Pancreas (tissue), 10 donors: Measurements from ENCODE around the gene COX4I1. TPM values are rescaled to one million over a fixed set of nuclear protein-coding genes. Genes with fewer than 3 reads are reported as not detected.

Source experiments
- ATAC-seq, 4 donors: fragments of 200-7000 bp; cut with Tn5 transposase; one replicate each; pipeline versions ENCODE4 v1.8.0 to v1.9.1; 2020; ENCODE audit warnings: mild to moderate bottlenecking in 4 of 4, moderate library complexity in 4 of 4
- DNase-seq, 6 donors: peaks; one replicate each; pipeline ENCODE4 v3.0.0-alpha.2; 2020
- FAIRE-seq: peaks from 2 replicates; lab custom pipeline; 2012; peaks lifted over from hg19 to GRCh38; lab: Jason Lieb, UNC
- H3K27ac ChIP-seq, 4 donors: fragments of 200-600 bp; sonication (generic); 1 replicate in 3 of 4; 2 replicates in 1 of 4; pipeline versions ENCODE4 v1.5.0 to v1.8.0; 2020
- H3K27me3 ChIP-seq, 4 donors: fragments of 200-600 bp; one replicate each; pipeline ENCODE4 v1.8.0; 2021
- H3K36me3 ChIP-seq, 3 donors: fragments of 200-600 bp; sonication (generic) in 1 of 3; one replicate each; pipeline versions ENCODE4 v1.5.0 to v1.8.0; 2020 to 2021
- H3K4me1 ChIP-seq, 3 donors: fragments of 200-600 bp; one replicate each; pipeline ENCODE4 v1.8.0; 2021
- H3K4me3 ChIP-seq, 4 donors: fragments of 200-600 bp; sonication (generic) in 2 of 4; one replicate each; pipeline versions ENCODE4 v1.5.0 to v1.8.0; 2020 to 2021
- H3K9me3 ChIP-seq, 4 donors: fragments of 200-600 bp; one replicate each; pipeline ENCODE4 v1.8.0; 2021
- WGBS, 2 donors: extraction: QIAGEN DNeasy Blood & Tissue Kit; methylation state at CpG; one replicate each; pipeline ENCODE4 v1.1.7; 2013; 5-methylcytosine and 5-hydroxymethylcytosine counted together
- intact Hi-C, 3 donors: fragments of 100-400 bp; cut with DNase I; formaldehyde crosslinking; loops; one replicate each; pipeline versions ENCODE4 v1.11.1 to v1.14.2; 2022
- polyA plus RNA-seq, 2 donors: library from polyadenylated mRNA; stranded (reverse); fragments of 200-250 nt; gene quantifications; one replicate each; pipeline ENCODE4 v1.2.3, GENCODE V29; 2013
- total RNA-seq, 6 donors: library from RNA; stranded (reverse); fragmentation: NEBNext Ultra II Directional in 4 of 6; extraction: Animal tissue kit (Norgen Biotek cat#: 25700) in 4 of 6; gene quantifications; one replicate each; pipeline versions ENCODE4 v1.2.1 to v1.2.4, GENCODE V29; 2021 to 2023
- TF ChIP-seq, protein P1 (sequence below), 4 donors: fragments of 200-600 bp; sonication (generic) in 3 of 4; IDR thresholded peaks; one replicate each; pipeline versions ENCODE4 v1.5.0 to v1.8.0; 2021; ENCODE audit warnings: antibody characterized with exemption in 4 of 4
- donor health status: healthy with polysubstance abuse.
- donor health status: DM: no; HTN: no; CAD: no; lungs with moderate emphysema.
- donor health status: DM: no; HTN: no; CAD: no.
- donor health status: control.
- donor health status: control.
- donor health status: Bipolar disorder and iron deficiency.
- donor health status: DM: yes; HTN: yes; CAD: no.
- donor health status: DM: no; HTN: no; CAD: no.
- donor health status: DM: no; HTN: no; CAD: no.
- donor health status: DM: yes; HTN: yes; CAD: no.

Gene COX4I1
- total and polyA plus RNA-seq, 8 donors = 198 to 510 (median 260) TPM

GRCh38 chr16:85823328-85823920 lies 23.9 kb downstream of the COX4I1 start:
- DNase-seq (no peak), FAIRE-seq (no peak), ATAC-seq (no peak)
- Histone ChIP-seq H3K27ac (no peak overlapping the region), H3K4me1 (no peaks in the 10 kb centered on the region), H3K9me3 (no peaks in the 10 kb centered on the region), H3K36me3 (no peaks in the 10 kb centered on the region), H3K27me3 (peaks cover 0 to 4% (median 0%) of the 10 kb centered on the region in 4 donors), H3K4me3 (no peak overlapping the region)
- intact Hi-C loops = loop anchor here (2.0 to 10.0 kb wide), 4 partner anchors 161 to 694 kb away; no protein-coding TSS in a partner anchor
- TF ChIP-seq, protein P1, sequence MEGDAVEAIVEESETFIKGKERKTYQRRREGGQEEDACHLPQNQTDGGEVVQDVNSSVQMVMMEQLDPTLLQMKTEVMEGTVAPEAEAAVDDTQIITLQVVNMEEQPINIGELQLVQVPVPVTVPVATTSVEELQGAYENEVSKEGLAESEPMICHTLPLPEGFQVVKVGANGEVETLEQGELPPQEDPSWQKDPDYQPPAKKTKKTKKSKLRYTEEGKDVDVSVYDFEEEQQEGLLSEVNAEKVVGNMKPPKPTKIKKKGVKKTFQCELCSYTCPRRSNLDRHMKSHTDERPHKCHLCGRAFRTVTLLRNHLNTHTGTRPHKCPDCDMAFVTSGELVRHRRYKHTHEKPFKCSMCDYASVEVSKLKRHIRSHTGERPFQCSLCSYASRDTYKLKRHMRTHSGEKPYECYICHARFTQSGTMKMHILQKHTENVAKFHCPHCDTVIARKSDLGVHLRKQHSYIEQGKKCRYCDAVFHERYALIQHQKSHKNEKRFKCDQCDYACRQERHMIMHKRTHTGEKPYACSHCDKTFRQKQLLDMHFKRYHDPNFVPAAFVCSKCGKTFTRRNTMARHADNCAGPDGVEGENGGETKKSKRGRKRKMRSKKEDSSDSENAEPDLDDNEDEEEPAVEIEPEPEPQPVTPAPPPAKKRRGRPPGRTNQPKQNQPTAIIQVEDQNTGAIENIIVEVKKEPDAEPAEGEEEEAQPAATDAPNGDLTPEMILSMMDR (IDR thresholded peaks at IDR 0.05) = no peak
- WGBS, 2 donors = 91 to 92% methylated on average over 1 of the region's 1 CpG

DNA sequence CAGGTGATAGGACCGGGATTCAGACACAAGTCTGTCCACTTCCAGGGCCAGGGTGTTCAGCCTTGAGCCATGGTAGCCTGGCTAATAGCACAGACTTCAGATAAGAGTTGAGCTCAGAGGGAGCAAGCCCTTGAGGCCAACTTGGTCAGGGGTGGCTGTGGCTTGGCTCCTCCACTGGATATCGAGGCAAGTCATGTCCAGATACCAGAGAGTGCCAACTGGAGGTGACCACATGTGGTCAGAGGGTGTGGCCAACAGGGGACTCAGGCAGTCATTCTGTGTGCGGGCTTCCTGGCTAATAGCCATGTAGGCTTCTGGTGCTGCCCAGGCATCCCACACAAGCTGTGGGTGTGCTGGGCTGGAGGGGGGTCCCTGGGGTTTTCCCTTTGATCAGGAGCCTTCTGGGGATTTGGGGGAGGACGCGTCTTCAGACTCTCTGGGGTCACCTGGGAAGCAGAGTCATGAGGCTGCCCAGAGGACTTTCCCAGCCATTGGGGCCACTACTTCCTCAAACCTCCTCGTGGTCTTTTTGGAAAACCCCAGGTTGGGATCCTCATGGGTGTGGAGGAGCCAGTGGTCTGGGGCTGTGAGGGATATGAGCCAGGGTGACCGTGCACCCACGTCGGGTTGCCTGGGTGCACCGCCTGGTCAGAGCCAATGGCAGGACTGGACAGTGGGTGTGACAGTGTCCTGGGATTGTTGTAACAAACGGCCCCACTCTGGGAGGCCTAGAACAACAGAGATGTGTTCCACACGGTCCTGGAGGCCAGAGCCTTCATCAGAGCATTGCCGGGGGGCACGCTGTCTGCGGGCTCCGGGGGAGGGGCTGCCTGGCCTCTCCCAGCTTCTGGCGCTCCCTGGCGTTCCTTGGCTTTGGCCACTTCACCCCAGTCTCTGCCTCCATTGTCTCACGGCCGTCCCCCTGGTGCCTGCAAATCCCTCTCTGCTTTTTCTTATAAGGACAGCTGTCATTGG lies 25.0 kb downstream of the COX4I1 start:
- FAIRE-seq (no peak), ATAC-seq (no peak), DNase-seq (peak in 1 of 6 donors; percentile 43)
- 62 to 79% methylated on average over 20 of the region's 20 CpGs for WGBS, 2 donors
- Histone ChIP-seq H3K27ac (no peak overlapping the region), H3K4me1 (no peaks in the 10 kb centered on the region), H3K9me3 (no peaks in the 10 kb centered on the region), H3K4me3 (no peak overlapping the region), H3K36me3 (no peaks in the 10 kb centered on the region), H3K27me3 (peaks cover 0 to 4% (median 0%) of the 10 kb centered on the region in 4 donors)
- intact Hi-C loops = loop anchor here (5.0 to 10.0 kb wide), 3 partner anchors 160 to 693 kb away; no protein-coding TSS in a partner anchor
- TF ChIP-seq, protein P1 (IDR thresholded peaks at IDR 0.05) = no peak

GRCh38 chr16:85825326-85825725 lies 25.8 kb downstream of the COX4I1 start:
- Histone ChIP-seq H3K27ac (no peak overlapping the region), H3K9me3 (no peaks in the 10 kb centered on the region), H3K4me3 (no peak overlapping the region), H3K4me1 (no peaks in the 10 kb centered on the region), H3K36me3 (no peaks in the 10 kb centered on the region), H3K27me3 (peaks cover 0 to 4% (median 0%) of the 10 kb centered on the region in 4 donors)
- peak in 1 of 6 donors; percentile 26 for DNase-seq
- ATAC-seq = no peak
- TF ChIP-seq, protein P1 (IDR thresholded peaks at IDR 0.05) = no peak
- FAIRE-seq = no peak
- 35 to 43% methylated on average over 9 of the region's 9 CpGs for WGBS, 2 donors
- intact Hi-C loops = loop anchor here in 2 of 3 donors (10.0 kb wide), 1 partner anchor 159 kb away; no protein-coding TSS in a partner anchor

- H3K4me3 ChIP-seq = no peak overlapping the region
- no peaks in the 10 kb centered on the region for H3K27me3 ChIP-seq
- no peak for FAIRE-seq
- H3K4me1 ChIP-seq = no peaks in the 10 kb centered on the region
- H3K9me3 ChIP-seq = no peaks in the 10 kb centered on the region
- H3K36me3 ChIP-seq = no peaks in the 10 kb centered on the region
- H3K27ac ChIP-seq = no peak overlapping the region
- intact Hi-C loops = loop anchor here in 2 of 3 donors (10.0 kb wide), 1 partner anchor 158 kb away; no protein-coding TSS in a partner anchor
- DNase-seq = peak in 1 of 6 donors; percentile 41
- ATAC-seq = no peak
- WGBS, 2 donors = 62 to 75% methylated on average over 16 of the region's 16 CpGs
- TF ChIP-seq, protein P1 (IDR thresholded peaks at IDR 0.05) = no peak
These were observed 27.3 kb downstream of the COX4I1 start for GRCh38 chr16:85826686-85827247.
